ENCODE data around the gene DLEC1. TPM values are rescaled to one million over a fixed set of nuclear protein-coding genes. Genes with fewer than 3 reads are reported as not detected.

DLEC1 gene
- total and polyA plus RNA-seq, 8 donors = 0.14 to 0.75 (median 0.51) TPM

- no peak overlapping the region for H3K4me3 ChIP-seq
- no peak overlapping the region for H3K27ac ChIP-seq
- H3K27me3 ChIP-seq = no peaks in the 10 kb centered on the region
- H3K9me3 ChIP-seq = no peaks in the 10 kb centered on the region
- no peaks in the 10 kb centered on the region for H3K36me3 ChIP-seq
- no peaks in the 10 kb centered on the region for H3K4me1 ChIP-seq
- WGBS, 2 donors = 84 to 89% methylated on average over 11 of the region's 11 CpGs
- intact Hi-C loops (cut with DNase I) = no loop called here
- FAIRE-seq = no peak
- no peak for ATAC-seq
- TF ChIP-seq CTCF (IDR thresholded peaks at IDR 0.05) = no peak
- no peak for DNase-seq
These were observed 49.4 kb downstream of the DLEC1 start for GRCh38 chr3:38088126-38089078.

GRCh38 chr3:38089163-38089562, 50.2 kb downstream of the DLEC1 start:
- FAIRE-seq = no peak
- no peak for TF ChIP-seq CTCF (IDR thresholded peaks at IDR 0.05)
- WGBS, 2 donors = 65 to 69% methylated on average over 2 of the region's 2 CpGs

GRCh38 chr3:38090453-38090852, 51.4 kb downstream of the DLEC1 start:
- H3K4me3 ChIP-seq = no peak overlapping the region
- no peaks in the 10 kb centered on the region for H3K36me3 ChIP-seq
- ATAC-seq (no peak), FAIRE-seq (no peak), DNase-seq (no peak)
- no peaks in the 10 kb centered on the region for H3K4me1 ChIP-seq
- no peak for TF ChIP-seq CTCF (IDR thresholded peaks at IDR 0.05)
- WGBS, 2 donors = 76 to 80% methylated on average over 3 of the region's 3 CpGs
- H3K27me3 ChIP-seq = no peaks in the 10 kb centered on the region
- intact Hi-C loops (cut with DNase I) = no loop called here
- no peaks in the 10 kb centered on the region for H3K9me3 ChIP-seq
- H3K27ac ChIP-seq = no peak overlapping the region

More at GRCh38 chr3:38089163-38089562, 50.2 kb downstream of the DLEC1 start:
- Histone ChIP-seq H3K36me3 (no peaks in the 10 kb centered on the region), H3K4me1 (no peaks in the 10 kb centered on the region), H3K27ac (no peak overlapping the region), H3K4me3 (no peak overlapping the region), H3K9me3 (no peaks in the 10 kb centered on the region), H3K27me3 (no peaks in the 10 kb centered on the region)
- no peak for ATAC-seq
- no peak for DNase-seq
- intact Hi-C loops (cut with DNase I) = no loop called here

DNA sequence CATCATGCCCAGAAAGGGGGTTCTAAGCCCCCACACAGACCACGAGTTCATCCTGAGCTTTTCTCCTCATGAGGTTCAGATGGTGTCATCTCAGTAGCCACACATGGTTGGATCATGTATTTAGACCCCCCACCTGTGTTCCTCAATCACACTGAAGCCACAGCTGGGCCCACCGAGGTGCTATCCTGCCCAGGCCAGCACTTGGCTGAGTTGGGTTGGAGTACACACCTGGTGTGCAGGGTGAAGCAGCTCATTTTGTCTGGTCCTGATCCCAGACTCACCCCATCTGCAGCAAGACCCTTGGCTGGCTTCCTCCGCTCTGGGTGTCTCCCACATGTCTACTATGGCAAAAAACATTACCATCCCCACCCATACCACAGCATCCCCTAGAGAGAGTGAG, 56.0 kb downstream of the DLEC1 start:
- no peak overlapping the region for H3K27ac ChIP-seq
- no peaks in the 10 kb centered on the region for H3K9me3 ChIP-seq
- H3K4me3 ChIP-seq = no peak overlapping the region
- 76 to 92% methylated on average over 3 of the region's 3 CpGs for WGBS, 2 donors
- no peaks in the 10 kb centered on the region for H3K4me1 ChIP-seq
- FAIRE-seq (no peak), ATAC-seq (no peak), DNase-seq (no peak)
- no peaks in the 10 kb centered on the region for H3K36me3 ChIP-seq
- intact Hi-C loops (cut with DNase I) = no loop called here
- TF ChIP-seq CTCF (IDR thresholded peaks at IDR 0.05) = no peak
- no peaks in the 10 kb centered on the region for H3K27me3 ChIP-seq

All from pancreas (tissue), 10 donors.